Regular cardiac myocyte (primary cell): ENCODE data around the gene TIMM17B. TPM values are rescaled to one million over a fixed set of nuclear protein-coding genes. Genes with fewer than 3 reads are reported as not detected.

ENCODE experiments used
- total RNA-seq: library from RNA; depleted of rRNA; stranded (reverse); fragments of >200 nt; gene quantifications from 2 replicates; pipeline ENCODE4 v1.2.3, GENCODE V29; 2014

Gene TIMM17B
- 26.5 and 42.0 TPM in 2 replicates for total RNA-seq

GRCh38 chrX:48897625-48898306, at the start of gene TIMM17B, which contains the start of gene PQBP1:
Gene TIMM17B, minus strand, starts transcription at chrX:48897768. Its CDS starts 19 bp downstream, at chrX:48897749.
Gene PQBP1, plus strand, starts transcription at chrX:48897930. Its CDS starts 580 bp downstream, at chrX:48898510.

GRCh38 chrX:48918643-48919340, 21.2 kb upstream of the TIMM17B start, which contains the start of gene PIM2:
Gene PIM2, minus strand, starts transcription at chrX:48919024. Its CDS starts 190 bp downstream, at chrX:48918834.

GRCh38 chrX:48911412-48912182, 14.0 kb upstream of the TIMM17B start, which contains the start of gene SLC35A2:
Gene SLC35A2, minus strand, starts transcription at chrX:48911646. Its CDS starts 10 bp downstream, at chrX:48911636.

Other genes with a start within 250 kb of the TIMM17B start
- gene WAS, start 214.0 kb downstream of the TIMM17B start, total RNA-seq = 0.28 TPM in 1 of 2 replicates, not detected in the other
- gene SUV39H1, start 201.0 kb downstream of the TIMM17B start, total RNA-seq = 1.4 and 10.5 TPM in 2 replicates
- not detected in 2 replicates for gene GLOD5, start 136.0 kb downstream of the TIMM17B start, total RNA-seq
- gene GATA1, start 111.2 kb downstream of the TIMM17B start, total RNA-seq = not detected in 2 replicates
- 21.7 and 34.1 TPM in 2 replicates for gene HDAC6, start 95.7 kb downstream of the TIMM17B start, total RNA-seq
- not detected in 2 replicates for gene ERAS, start 71.3 kb downstream of the TIMM17B start, total RNA-seq
- 0.19 and 0.85 TPM in 2 replicates for gene PCSK1N, start 62.2 kb downstream of the TIMM17B start, total RNA-seq
- 36.1 and 88.6 TPM in 2 replicates for gene PQBP1, start 162 bp upstream of the TIMM17B start, total RNA-seq
- 18.6 and 19.6 TPM in 2 replicates for gene SLC35A2, start 13.9 kb upstream of the TIMM17B start, total RNA-seq
- 5.2 and 7.0 TPM in 2 replicates for gene PIM2, start 21.3 kb upstream of the TIMM17B start, total RNA-seq
- 25.9 and 34.5 TPM in 2 replicates for gene OTUD5, start 59.8 kb upstream of the TIMM17B start, total RNA-seq
- 0.56 and 0.58 TPM in 2 replicates for gene KCND1, start 74.1 kb upstream of the TIMM17B start, total RNA-seq
- gene GRIPAP1, start 104.5 kb upstream of the TIMM17B start, total RNA-seq = 23.1 and 28.2 TPM in 2 replicates
- 29.1 and 33.0 TPM in 2 replicates for gene TFE3, start 145.6 kb upstream of the TIMM17B start, total RNA-seq
- gene CCDC120, start 161.2 kb upstream of the TIMM17B start, total RNA-seq = 0.19 and 0.28 TPM in 2 replicates
- gene PRAF2, start 176.2 kb upstream of the TIMM17B start, total RNA-seq = 5.8 and 7.0 TPM in 2 replicates
- gene WDR45, start 182.1 kb upstream of the TIMM17B start, total RNA-seq = 29.3 and 31.2 TPM in 2 replicates
- 18.0 and 22.4 TPM in 2 replicates for gene GPKOW, start 226.0 kb upstream of the TIMM17B start, total RNA-seq